IMR-90 (cell line): Measurements from ENCODE around the gene SPTLC3.

Source experiments
- BHLHE40 ChIP-seq: fragments of 150-350 bp; IDR thresholded peaks from 2 replicates; pipeline ENCODE4 v1.6.1; 2016; ENCODE audit warnings: mild to moderate bottlenecking, low read depth, low read length
- MAFK ChIP-seq: IDR thresholded peaks from 2 replicates; pipeline ENCODE4 v1.6.1; 2012; ENCODE audit warnings: low read depth, low read length, improper control_type of control experiment
- MAZ ChIP-seq: IDR thresholded peaks from 2 replicates; pipeline ENCODE4 v1.6.1; 2012; ENCODE audit warnings: low read depth, mild to moderate bottlenecking, low read length, improper control_type of control experiment, moderate library complexity, borderline replicate concordance
- MXI1 ChIP-seq: IDR thresholded peaks from 2 replicates; pipeline ENCODE4 v1.6.1; 2012; ENCODE audit warnings: low read depth, mild to moderate bottlenecking, low read length, moderate library complexity, borderline replicate concordance
- NFE2L2 ChIP-seq: fragments of 150-350 bp; IDR thresholded peaks from 2 replicates; pipeline ENCODE4 v1.6.1; 2016; ENCODE audit warnings: low read depth, mild to moderate bottlenecking, low read length
- POLR2A ChIP-seq: IDR thresholded peaks from 2 replicates; pipeline ENCODE4 v1.6.1; 2012; ENCODE audit warnings: mild to moderate bottlenecking, low read depth, low read length
- RFX5 ChIP-seq: IDR thresholded peaks from 2 replicates; pipeline ENCODE4 v1.8.0; 2012; ENCODE audit warnings: low read depth, mild to moderate bottlenecking, low read length, moderate library complexity
- TF ChIP-seq, protein P1 (sequence below): conservative IDR thresholded peaks from 2 replicates; pipeline ENCODE4 v1.5.1; 2012; ENCODE audit warnings: mild to moderate bottlenecking, low read depth, low read length, improper control_type of control experiment

DNA sequence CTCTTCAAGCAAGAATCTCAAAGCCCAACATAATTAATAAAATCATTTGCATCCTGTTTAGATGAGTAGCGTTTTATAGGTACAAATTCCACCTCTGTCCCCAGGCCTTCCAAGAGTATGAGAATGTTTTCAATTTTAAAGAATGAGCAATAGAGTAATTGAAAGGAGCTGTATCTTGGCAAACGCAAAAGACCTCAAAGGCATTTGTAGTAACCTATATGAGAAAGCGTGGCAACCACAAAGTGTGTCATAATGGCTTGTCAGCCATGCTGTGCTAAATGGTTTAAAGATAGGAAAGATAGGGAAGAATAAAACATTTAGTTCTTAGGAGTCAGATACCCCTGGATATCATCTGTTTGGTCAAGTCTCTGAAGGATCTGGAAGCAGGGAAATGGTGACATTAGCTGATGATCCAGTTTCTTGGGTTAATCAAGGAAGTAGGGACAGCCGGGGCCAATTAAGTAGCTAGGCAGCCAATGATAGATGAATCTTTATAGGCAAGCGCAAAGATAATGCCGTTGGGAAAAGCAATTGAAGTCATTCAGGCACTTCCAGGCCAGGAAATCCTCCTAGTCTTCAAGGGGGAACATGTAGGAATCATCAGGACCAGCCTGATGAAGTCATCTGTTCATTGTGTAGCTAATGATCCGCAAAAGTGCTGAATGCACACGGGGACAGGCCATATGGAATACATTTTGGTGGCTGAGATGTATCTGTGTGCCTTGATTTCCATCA is 140.8 kb downstream of the SPTLC3 start:
- TF ChIP-seq, protein P1, sequence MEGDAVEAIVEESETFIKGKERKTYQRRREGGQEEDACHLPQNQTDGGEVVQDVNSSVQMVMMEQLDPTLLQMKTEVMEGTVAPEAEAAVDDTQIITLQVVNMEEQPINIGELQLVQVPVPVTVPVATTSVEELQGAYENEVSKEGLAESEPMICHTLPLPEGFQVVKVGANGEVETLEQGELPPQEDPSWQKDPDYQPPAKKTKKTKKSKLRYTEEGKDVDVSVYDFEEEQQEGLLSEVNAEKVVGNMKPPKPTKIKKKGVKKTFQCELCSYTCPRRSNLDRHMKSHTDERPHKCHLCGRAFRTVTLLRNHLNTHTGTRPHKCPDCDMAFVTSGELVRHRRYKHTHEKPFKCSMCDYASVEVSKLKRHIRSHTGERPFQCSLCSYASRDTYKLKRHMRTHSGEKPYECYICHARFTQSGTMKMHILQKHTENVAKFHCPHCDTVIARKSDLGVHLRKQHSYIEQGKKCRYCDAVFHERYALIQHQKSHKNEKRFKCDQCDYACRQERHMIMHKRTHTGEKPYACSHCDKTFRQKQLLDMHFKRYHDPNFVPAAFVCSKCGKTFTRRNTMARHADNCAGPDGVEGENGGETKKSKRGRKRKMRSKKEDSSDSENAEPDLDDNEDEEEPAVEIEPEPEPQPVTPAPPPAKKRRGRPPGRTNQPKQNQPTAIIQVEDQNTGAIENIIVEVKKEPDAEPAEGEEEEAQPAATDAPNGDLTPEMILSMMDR, result no peak
- TF ChIP-seq POLR2A (no peak), MXI1 (no peak), BHLHE40 (no peak), MAFK (no peak), RFX5 (no peak), MAZ (no peak), NFE2L2 (no peak)
